Measurements from ENCODE around the gene SLFNL1.

Gene SLFNL1

DNA sequence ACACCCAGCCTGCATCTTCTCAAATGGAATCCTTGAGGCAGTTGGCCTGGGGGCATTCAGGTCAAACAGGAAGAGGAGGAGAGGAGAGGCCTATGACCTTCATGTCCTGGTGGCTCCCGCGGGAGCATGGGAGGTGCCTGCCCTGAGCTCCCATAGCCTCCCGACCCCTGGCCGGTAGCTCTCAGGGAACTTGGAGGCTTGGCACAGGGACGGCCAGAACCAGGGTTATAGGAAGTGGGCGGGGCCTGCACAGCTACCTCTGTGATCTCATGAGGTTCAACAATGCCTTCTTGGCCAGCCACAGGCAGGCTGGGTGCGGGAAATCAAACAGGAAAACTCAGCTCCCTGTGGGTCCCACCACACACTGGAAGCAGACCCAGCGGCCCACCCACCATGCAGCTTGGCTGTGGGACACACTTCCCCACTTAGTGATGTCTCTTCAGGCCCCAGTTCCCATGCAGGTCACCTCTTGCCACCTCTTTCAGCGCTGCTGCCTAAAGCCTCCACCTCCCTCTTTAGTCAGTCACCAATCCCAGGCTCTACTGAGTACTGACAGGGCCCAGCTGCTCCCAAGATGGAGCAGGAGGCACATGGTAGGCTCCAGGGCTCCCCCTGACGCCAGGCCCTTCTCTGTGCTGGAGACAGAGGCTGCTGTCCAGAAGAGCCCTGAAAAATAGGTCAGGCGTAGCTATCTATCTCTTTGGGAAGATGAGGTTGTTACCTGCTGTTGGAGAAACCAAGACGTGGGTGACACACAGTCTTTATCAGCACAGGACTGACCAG lies at the start of gene SLFNL1:
Gene SLFNL1, minus strand, starts transcription at position 200 of the 783 bp plus-strand sequence. CDS start 1,065 bp downstream, outside the sequence.
- DNase-seq = no peak

DNA sequence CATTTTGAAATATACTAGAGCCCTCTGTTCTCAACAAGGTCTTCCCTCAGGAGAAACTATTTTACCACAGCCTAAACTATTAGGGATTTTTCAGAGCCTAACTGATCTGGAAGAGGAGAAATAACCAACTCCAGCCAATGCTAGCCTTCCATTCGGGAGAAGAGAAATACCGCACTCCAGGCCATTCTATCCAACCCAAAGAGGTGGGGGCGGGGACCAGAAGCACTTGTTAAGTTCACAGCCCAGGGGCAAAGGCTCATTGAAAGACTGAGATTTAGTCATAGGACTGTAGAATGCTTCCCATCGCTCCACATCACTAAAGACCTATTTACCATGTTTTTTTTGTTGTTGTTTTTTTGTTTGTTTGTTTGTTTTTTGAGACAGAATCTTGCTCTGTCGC lies 35.4 kb upstream of the SLFNL1 start:
- no peak for DNase-seq

DNA sequence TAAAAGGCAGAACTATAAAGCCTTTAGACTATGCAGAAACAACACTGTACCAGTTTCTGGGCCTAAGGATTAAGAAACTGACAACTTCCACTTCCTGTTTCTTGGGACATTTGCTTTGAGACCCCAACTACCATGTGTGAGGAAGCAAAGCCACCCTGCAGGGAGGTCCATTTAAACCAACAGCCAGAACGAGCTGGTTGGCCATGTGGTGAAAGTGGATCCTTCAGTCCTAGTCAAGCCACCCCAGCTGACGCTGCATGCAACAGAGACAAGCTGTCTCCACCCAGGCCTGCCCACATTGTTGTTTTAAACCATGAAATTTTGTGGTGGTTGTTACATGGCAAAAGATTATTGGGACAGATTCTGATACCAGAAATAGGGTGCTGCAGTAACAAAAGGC lies 31.8 kb upstream of the SLFNL1 start:
- no peak for DNase-seq

DNA sequence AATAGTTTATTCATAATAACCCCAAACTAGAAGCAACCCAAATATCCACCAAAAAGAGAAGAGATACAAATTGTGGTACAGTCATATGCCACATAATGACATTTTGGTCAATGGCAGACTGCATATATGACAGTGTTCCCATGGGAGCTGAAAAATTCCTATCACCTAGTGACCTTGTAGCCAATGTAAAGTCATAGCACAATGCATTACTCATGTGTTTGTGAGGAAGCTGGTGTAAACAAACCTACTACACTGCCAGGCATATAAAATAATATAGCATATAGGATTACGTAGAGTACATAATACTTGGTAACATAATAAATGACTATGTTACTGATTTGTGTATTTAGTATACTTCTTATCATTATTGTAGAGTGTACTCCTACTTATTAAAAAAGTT lies 29.5 kb upstream of the SLFNL1 start:
- no peak for DNase-seq

DNA sequence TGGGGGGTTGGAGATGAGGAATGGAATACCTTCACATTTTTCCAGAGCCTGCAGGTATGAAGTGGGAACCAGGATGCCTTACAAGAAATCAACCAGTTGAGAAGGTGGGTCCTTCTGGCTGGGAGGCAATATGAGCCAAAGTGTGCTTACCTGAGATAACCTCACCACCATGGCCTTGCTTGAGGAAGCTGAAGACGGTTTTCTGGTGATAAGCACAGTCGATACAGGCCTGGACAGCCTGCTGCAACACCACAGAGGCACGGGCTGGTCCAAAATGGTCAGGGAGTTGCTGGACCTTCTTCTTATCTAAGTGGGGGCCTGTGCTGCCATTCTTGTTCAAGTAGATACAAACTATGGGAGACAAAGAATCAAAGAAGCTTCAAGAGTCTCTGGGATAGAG lies 27.0 kb upstream of the SLFNL1 start:
- DNase-seq = no peak

- no peak for DNase-seq
These were observed 24.8 kb upstream of the SLFNL1 start for GRCh38 chr1:41046347-41046775.

- no peak for DNase-seq
These were observed 24.2 kb upstream of the SLFNL1 start for GRCh38 chr1:41045740-41046139.

DNA sequence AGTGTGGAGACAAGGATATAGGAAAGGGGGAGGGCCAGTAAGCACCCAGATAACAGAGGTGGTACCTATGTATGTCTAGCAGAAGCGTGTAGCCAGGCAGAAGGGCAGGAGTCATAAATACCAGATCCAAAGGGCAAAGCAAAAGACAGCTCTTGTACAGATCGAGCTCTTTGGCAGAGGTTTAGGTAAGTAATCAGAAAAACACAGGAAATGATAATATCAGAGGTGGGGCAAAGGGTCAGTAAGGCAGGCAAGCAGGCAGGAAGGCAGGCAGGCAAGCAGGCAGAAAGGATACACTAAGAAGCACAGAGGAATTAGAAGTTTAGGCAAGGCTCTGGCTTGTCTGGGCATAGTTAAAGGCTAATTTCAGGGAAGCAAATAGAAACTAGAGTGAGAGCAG lies 22.7 kb upstream of the SLFNL1 start:
- no peak for DNase-seq

DNA sequence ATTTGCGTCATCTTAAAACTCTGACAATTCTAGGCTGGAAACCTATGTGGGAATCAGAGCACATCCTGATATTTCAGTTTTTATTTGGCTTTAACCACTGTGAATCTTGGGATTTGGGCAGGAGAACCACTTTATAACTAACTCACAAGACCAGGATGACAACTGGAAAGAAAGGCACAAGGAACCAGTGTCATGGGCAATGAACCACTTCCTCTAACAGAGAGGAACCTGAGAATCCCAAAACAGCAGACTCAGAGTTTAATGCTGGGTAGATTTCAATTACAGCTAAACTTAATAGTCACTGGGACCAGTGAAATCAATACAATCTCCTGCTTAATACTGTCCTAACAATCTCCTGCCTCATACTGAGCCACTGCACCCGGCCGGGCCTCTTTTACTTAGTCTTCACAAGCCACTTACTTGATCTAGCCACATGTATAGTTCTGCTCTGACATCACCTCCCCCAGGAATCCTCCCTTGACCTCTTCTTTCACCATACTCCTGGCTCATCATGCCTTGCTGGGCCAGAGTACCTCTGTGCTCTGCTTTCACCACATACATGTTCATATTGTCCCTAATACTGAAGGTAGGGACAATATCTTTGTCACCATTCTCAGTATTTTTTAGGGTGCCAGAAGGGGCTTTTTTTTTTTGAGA lies 20.2 kb upstream of the SLFNL1 start:
- no peak for DNase-seq

GRCh38 chr1:41038110-41038509 lies 16.6 kb upstream of the SLFNL1 start:
- no peak for DNase-seq

- DNase-seq = no peak
These were observed 15.8 kb upstream of the SLFNL1 start for GRCh38 chr1:41037116-41037903.

DNA sequence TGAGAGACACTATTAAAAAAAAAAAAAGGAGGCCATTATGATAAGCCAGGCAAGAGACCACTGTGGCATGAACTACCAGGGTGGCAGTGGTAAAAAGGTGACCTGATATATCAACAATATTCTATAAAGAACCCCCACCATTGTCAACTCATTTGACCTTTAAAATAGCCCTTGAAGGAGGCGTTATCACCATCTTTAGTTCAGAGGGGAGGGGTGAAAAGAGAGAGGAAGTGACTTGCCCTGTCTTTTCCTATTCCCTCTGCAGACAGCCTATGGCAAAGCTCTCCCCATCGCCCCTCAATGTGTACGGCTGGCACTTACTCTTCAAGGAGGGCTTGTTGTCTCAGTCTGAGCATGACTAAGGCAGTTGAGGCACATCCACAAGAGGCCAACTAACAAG lies 11.7 kb upstream of the SLFNL1 start:
- DNase-seq = no peak

GRCh38 chr1:41032147-41032546 lies 10.6 kb upstream of the SLFNL1 start:
- DNase-seq = no peak

- DNase-seq = no peak
These were observed 9.5 kb upstream of the SLFNL1 start for GRCh38 chr1:41030872-41031616.

- DNase-seq = no peak
These were observed 6.6 kb upstream of the SLFNL1 start for GRCh38 chr1:41028034-41028642.

DNA sequence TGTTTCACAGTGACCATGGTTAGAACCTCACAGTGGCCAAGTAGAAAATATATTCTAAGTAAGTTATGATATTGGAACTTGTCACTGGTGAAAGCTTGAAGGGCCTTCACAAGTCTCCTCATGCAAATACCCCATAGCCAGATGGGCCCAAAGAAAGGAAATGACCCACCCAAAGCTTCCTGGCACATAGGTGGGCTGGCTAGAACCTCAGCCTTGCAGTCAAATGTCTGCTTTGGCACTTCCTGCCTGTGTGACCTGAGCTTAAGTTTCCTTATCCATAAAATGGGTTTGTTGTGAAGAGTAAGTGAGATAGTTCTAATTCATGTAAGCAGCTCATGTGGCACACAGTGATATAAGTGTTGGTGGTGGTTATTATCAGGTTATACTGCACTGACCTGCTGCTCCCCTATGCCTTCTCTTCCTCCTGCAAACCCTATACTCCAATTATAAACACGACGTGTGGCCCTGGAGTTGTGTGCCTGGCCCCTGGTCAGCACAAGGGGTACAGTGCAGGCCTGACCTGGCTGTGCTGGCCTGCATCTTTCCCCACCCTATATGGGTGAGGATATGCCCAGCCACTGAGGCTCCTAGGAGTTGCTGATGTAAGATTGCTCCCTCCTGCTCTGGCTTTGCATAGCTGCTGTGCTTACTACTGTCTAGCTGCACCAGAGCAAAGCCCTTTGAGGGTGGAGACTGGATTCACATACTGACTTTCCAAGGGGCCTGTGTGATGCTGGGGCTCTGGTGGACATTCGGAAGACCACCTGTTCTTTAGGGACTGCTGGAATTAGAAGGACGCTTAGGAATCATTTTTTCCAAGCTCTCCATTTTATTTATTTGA lies 4.7 kb upstream of the SLFNL1 start:
- DNase-seq = no peak

DNA sequence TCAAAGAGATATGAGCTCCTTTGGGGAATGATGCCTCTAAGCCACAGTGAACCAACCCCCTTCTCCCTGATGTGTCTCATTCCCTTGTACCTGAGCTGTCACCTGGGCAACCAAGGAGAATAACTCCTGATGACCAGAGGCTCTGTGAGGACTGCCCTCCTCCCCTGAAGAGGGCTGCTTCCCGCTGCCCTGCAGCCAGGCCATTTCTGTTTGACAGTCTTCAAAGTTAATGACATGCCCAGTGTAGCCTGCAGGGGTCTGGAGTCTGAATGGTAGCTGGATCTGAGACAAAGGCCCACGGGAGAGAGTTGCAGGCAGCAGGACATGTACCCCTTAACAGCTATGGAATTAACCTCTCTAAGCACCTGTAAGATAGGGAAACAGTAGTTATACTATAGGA lies 3.4 kb upstream of the SLFNL1 start:
- DNase-seq = no peak

GRCh38 chr1:41023279-41023990 lies 1.9 kb upstream of the SLFNL1 start:
- no peak for DNase-seq

- DNase-seq = no peak
These were observed 899 bp upstream of the SLFNL1 start for GRCh38 chr1:41022424-41022823.

GRCh38 chr1:41020654-41021053 lies 871 bp downstream of the SLFNL1 start:
- DNase-seq = no peak

DNA sequence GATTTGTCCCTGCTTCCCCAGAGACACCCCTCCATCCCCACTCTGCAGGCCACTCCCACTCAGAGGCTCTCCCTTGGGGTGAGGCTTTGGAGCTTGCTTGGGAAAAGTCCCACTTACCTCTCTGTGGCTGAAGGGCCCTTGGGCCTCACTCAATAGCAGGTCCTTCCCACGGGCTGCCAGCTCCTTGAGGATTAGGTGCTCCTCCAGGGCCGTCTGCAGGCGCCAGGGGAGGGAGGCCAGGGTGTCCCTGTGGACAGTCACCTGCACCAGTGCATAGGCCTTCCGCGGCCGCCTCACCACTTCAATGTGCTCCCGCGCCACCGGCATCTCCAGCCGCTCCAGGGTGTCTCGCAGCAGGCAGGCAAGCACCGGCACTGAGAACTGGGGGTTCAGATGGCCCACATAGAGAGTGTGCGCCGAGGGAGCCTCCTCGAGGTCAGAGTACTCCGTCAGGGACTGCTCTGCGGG lies 1.4 kb downstream of the SLFNL1 start:
- no peak for DNase-seq
